ENCODE results near the gene EVPL. TPM values are rescaled to one million over a fixed set of nuclear protein-coding genes. Genes with fewer than 3 reads are reported as not detected.

Gene EVPL
- total and polyA plus RNA-seq, 7 donors = 2.9 to 23.5 (median 6.4) TPM

DNA sequence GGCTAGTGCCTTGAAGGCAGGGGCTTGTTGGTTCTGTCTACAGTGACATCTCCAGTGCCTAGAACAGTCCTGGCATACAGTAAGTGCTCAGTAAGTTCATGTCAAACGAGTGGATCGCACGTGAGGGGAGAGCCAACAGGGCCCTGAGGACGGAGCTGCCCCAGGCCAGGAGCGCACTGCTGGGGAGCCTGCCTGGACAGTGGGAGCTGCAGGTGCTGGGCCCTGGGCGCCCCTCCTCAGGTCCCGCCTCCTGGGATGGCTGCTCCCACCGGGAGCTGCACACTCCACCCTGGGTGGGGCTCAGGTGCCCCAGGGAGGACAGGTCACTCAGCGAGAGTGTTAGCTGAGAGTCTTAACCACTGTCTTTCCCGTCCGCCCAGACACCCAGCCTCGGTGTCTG, 1.8 kb downstream of the EVPL start:
- no peak for TF ChIP-seq POLR2AphosphoS5 (IDR thresholded peaks at IDR 0.05)
- TF ChIP-seq POLR2A (IDR thresholded peaks at IDR 0.05) = no peak
- no peak for TF ChIP-seq EP300 (IDR thresholded peaks at IDR 0.05)
- TF ChIP-seq, protein P1, sequence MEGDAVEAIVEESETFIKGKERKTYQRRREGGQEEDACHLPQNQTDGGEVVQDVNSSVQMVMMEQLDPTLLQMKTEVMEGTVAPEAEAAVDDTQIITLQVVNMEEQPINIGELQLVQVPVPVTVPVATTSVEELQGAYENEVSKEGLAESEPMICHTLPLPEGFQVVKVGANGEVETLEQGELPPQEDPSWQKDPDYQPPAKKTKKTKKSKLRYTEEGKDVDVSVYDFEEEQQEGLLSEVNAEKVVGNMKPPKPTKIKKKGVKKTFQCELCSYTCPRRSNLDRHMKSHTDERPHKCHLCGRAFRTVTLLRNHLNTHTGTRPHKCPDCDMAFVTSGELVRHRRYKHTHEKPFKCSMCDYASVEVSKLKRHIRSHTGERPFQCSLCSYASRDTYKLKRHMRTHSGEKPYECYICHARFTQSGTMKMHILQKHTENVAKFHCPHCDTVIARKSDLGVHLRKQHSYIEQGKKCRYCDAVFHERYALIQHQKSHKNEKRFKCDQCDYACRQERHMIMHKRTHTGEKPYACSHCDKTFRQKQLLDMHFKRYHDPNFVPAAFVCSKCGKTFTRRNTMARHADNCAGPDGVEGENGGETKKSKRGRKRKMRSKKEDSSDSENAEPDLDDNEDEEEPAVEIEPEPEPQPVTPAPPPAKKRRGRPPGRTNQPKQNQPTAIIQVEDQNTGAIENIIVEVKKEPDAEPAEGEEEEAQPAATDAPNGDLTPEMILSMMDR (IDR thresholded peaks at IDR 0.05) = no peak
- H3K9me3 ChIP-seq = no peaks in the 10 kb centered on the region

DNA sequence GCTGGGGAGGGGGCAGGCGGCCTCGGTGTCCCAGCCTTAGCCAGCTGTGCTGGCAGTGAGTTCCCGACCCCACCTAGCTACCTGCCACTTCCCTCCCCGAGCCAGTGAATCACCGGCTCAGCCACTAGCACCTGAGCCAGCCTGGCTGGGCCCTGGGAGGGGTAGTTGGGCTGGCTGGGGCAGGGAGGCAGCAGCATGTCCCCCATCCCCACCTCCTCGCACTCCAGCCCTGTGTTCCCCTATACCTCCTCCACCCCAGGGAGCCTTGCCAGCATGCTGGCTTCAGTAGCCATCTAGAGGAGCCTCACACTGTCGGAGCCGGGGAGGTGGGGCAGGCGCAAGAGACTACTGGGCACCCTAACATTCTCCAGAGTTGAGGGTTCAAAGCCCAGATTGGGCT, 2.8 kb downstream of the EVPL start:
- DNase-seq = no peak
- H3K9me3 ChIP-seq = no peaks in the 10 kb centered on the region
- H3K36me3 ChIP-seq = no peaks in the 10 kb centered on the region
- intact Hi-C loops (cut with DNase I) = no loop called here
- TF ChIP-seq POLR2AphosphoS5 (IDR thresholded peaks at IDR 0.05) (no peak), POLR2A (IDR thresholded peaks at IDR 0.05) (no peak)
- TF ChIP-seq, protein P1 (IDR thresholded peaks at IDR 0.05) = no peak
- no peak overlapping the region for H3K27ac ChIP-seq
- no peaks in the 10 kb centered on the region for H3K27me3 ChIP-seq
- H3K4me3 ChIP-seq = no peak overlapping the region
- WGBS, 2 donors = 60 to 83% methylated on average over 9 of the region's 9 CpGs
- H3K4me1 ChIP-seq = peaks cover 0 to 3% (median 1%) of the 10 kb centered on the region in 4 donors

More for the DNA sequence above, 1.8 kb downstream of the EVPL start:
- no peak for DNase-seq
- intact Hi-C loops (cut with DNase I) = no loop called here
- peak overlapping the region in 1 of 4 donors; percentile 43 for H3K4me3 ChIP-seq
- peaks cover 0 to 10% (median 4%) of the 10 kb centered on the region in 4 donors for H3K4me1 ChIP-seq
- no peak overlapping the region for H3K27ac ChIP-seq
- no peaks in the 10 kb centered on the region for H3K27me3 ChIP-seq
- WGBS, 2 donors = 61 to 85% methylated on average over 12 of the region's 12 CpGs
- H3K36me3 ChIP-seq = no peaks in the 10 kb centered on the region

DNA sequence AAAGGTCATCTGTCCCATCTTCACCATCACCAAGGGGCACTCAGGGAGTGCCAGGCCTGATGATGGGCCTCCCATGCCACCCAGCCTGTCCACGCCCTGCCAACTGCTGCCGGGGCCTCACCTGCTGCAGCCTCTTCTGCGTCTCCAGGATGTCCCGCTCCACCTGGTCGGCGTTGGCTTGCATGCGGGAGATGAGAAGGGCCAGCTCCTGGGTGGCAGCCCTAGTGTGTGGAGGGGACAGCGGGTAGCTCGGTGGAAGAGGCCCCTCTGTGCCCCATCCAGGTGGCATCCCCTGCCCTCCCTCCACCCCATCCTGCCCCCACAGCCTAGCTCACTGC, 3.2 kb downstream of the EVPL start:
- H3K27ac ChIP-seq = no peak overlapping the region
- H3K4me3 ChIP-seq = no peak overlapping the region
- TF ChIP-seq, protein P1 (IDR thresholded peaks at IDR 0.05) = no peak
- no peak for TF ChIP-seq POLR2A (IDR thresholded peaks at IDR 0.05)
- TF ChIP-seq EP300 (IDR thresholded peaks at IDR 0.05) = no peak
- no peaks in the 10 kb centered on the region for H3K27me3 ChIP-seq
- WGBS, 2 donors = 68 to 85% methylated on average over 9 of the region's 9 CpGs
- no peaks in the 10 kb centered on the region for H3K9me3 ChIP-seq
- intact Hi-C loops (cut with DNase I) = no loop called here
- H3K36me3 ChIP-seq = no peaks in the 10 kb centered on the region
- H3K4me1 ChIP-seq = no peaks in the 10 kb centered on the region
- DNase-seq = no peak

DNA sequence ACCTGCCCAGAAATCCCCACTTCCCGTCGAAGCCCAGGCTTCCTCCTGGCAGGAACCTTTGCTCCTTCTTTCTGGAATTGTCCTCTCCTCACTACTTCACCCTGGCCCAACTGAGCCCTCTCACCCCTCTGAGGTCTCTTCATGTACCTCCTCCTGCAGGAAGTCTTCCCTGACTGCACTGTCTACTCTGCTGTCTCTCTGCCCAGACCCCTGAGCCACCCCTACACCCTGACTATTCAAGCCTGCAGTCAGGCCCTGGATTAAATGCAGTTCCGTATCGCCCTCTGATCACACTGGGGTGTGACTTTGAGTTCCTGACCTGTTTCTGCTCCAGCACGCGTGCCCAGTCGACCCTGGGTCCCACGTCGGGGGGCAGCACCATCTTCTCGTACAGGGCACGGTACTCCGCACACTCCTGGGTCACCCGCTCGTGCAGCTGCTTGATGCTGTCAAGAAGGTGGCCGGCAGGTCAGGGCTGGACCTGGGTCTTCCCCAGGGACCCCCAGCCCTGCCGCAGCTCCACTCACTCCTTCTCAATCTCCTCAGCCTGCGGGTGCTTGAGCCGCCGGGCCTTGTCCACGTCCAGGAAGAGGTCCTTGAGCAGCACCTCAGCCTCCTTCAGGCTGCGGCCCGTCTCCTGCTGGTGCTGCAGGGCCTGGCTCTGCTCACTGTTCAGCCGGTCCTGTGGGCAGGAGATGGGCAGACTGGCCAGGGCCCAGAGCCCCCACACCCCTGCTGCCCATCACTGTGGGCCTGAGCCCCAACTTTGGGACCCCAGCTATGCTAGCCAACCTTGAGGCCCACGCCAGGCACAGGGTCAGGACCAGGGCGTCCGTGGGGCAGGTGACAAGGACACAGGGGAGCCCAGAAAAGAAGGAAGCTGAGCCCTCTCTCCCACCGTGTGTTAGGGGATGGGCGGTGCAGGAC, 3.9 kb downstream of the EVPL start:
- H3K36me3 ChIP-seq = no peaks in the 10 kb centered on the region
- WGBS, 2 donors = 91 to 92% methylated on average over 28 of the region's 28 CpGs
- H3K27me3 ChIP-seq = no peaks in the 10 kb centered on the region
- TF ChIP-seq POLR2AphosphoS5 (IDR thresholded peaks at IDR 0.05) (no peak), POLR2A (IDR thresholded peaks at IDR 0.05) (no peak), EP300 (IDR thresholded peaks at IDR 0.05) (no peak)
- TF ChIP-seq, protein P1 (IDR thresholded peaks at IDR 0.05) = no peak
- intact Hi-C loops (cut with DNase I) = no loop called here
- no peak overlapping the region for H3K27ac ChIP-seq
- no peaks in the 10 kb centered on the region for H3K4me1 ChIP-seq
- H3K4me3 ChIP-seq = no peak overlapping the region
- no peaks in the 10 kb centered on the region for H3K9me3 ChIP-seq
- DNase-seq = no peak

All from sigmoid colon (tissue), 7 donors.